NCI-H510A treated with DMSO at 0.1 percent for 48 hours (cell line): ENCODE measurements around the gene RIPOR2.
"Not testable (repeated sequence)": the region's sequence is repeated elsewhere in the genome, so short reads cannot be mapped to it uniquely, and the experiment has no call there.

Experiments
- DNase-seq: peaks from one replicate; lab custom pipeline; 2025; lab: John Stamatoyannopoulos, UW

Gene RIPOR2

DNA sequence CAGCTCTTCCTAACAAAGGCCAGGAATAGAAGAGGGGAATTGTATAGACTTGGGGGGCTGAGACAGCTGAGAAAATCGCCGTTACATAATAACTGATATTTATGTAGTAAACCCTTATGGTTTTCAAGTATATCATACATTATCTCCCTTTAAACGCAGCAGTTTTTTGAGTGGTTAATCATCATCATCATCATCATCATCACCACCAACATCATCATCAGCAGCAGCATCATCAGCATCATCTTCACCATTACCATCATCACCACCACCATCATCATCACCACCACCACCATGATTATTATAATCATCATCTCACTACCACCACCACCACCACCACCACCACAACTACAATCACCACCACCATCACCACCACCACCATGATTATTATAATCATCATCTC is 9.1 kb downstream of the RIPOR2 start:
- not testable (repeated sequence) for DNase-seq

DNA sequence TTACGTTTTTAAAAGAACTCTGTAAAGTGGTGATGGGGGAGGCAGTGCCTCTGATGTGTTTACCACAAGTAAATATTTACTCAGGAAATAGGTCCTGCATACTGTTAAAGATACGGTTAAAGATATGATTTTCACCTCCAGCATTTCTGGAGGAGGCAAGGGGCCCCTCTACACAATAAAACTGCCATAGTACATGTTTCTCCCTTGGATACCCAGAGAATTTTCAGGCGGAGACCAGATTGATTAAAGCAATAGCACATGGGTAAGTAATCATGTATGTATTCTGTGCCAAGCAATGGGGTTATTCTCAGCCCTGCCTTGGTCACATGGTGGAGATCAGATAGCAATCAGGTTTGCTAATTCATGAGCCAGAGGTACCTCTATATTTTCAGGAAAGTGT is 9.6 kb downstream of the RIPOR2 start:
- peak; percentile 64 for DNase-seq

DNA sequence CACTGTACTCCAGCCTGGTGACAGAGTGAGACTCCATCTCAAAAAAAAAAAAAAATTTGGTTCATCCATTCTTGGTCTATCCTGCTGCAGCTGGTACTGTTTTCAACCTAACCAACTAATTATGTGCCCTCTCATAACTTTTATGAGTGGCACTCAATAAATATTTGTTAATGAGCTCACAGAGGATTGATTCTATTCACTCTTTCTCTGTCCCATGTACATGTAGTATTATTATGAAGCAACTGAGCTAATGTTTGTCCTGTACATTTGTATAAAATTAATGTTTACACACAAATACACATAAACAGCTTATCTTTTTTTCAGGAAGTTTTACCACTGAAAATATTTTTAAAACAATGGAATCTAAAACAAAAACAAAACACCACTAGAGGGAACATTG is 10.1 kb downstream of the RIPOR2 start:
- no peak for DNase-seq

DNA sequence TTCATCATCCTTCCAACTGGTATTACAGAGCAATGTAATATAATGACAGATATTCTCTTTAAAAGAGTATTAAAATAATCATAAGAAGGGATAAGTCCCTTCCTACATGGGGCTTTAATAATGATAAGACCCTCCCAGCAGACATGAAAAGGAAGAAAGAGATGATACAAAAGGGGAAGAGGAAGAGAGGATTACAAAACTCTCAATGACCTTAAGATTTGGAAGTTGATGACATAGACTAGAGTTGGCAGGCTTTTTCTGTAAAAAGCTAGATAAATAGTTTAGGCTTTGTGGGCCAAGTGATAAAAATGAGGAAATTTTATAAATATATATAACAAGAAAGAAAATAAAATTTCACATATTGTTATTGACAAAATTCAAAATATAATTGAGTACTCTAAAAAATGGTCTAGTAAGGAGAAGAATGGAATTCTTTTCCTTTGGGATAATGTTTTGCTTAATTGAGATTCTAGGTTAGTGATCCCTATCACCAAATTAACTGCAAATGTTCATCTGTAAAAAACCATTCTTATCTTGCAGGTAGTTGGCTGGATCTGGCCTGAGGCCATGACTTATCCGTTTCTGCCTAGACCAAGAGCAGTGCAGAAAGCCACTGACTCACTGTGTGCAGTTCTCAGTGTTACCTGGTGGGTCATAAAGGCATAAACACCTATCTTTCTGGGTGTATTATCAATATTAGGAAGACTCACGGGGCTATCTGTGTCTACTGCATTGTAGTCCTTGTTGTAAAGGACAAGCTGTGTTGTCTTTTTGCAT is 11.0 kb downstream of the RIPOR2 start:
- DNase-seq: no peak

DNA sequence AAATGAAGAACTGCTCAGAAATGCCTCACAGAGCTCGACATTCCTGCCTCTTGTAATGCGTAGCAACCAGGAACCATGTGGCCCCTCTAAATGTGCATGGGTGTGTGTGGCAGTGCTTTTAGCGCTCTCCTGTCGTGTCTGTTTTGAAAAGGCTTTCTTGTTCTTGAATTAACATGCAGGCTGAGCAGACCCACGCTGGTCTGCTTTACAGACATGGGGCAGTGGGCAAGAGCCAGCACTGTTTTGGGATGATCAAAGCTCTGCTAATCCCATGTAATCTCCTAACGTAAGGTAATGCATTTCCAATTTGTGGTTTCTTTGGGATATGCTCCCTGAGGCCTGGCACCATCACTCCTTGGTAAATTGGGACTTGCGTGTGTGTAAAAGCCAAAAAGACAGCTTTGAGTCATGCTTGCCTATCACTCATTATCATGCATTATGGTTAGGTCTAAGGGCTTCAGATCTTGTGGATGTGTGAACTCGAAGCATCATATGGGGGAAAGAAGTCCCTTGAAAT is 11.8 kb downstream of the RIPOR2 start:
- no peak for DNase-seq

DNA sequence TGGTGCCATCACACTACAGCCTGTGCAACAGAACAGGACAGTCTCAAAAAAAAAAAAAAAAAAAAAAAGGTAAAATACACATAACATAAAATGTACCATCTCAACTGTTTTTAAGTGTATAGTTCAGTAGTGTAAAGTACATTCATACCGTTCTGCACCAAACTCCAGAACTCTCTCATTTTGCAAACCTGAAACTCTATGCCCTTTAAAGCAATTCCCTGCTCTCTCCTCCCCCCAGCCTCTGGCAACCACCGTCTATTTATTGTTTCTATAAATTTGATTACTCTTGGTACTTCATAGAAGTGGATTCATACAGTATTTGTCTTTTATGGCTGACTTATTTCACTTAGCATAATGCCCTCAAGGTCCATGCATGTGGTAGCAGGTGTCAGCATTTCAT is 12.9 kb downstream of the RIPOR2 start:
- peak; percentile 26 for DNase-seq

DNA sequence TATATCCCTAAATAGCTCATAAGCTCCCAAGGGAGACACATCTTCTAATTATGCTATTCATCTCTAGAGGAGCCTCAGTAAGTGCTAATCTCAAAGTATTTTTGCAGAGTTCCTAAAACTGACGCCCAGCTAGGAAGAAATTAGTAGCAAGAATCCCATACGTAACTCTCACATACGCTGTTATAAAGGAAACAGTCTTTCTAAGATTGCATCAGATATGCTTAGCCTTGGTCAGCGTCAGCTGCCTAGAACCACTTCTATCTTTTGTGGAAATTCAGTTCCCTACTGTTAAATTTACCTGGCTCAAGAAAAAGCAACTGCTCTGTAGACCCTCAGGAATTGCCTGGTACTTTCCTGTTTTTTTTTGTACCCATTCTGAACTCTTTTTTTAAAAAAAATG is 13.6 kb downstream of the RIPOR2 start:
- no peak for DNase-seq

DNA sequence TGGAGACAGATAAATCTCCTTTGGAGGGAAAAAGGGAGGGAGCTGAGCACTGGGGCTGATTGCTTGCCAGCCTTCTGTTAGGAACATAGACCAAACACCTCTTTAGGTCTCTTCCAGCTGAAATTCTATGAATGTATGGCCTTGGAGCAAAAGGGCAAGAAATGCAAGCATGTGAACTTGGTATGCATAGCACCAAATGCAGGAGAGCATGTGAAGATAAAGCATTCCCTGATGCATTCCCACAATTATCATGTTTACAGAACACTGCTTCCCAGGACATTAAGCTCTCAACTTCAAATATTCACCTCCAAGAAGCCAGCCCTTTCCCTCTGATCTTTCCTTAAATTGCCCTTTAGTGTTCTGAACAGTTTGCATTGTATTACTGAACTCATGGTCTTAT is 15.6 kb downstream of the RIPOR2 start:
- peak; percentile 36 for DNase-seq

DNA sequence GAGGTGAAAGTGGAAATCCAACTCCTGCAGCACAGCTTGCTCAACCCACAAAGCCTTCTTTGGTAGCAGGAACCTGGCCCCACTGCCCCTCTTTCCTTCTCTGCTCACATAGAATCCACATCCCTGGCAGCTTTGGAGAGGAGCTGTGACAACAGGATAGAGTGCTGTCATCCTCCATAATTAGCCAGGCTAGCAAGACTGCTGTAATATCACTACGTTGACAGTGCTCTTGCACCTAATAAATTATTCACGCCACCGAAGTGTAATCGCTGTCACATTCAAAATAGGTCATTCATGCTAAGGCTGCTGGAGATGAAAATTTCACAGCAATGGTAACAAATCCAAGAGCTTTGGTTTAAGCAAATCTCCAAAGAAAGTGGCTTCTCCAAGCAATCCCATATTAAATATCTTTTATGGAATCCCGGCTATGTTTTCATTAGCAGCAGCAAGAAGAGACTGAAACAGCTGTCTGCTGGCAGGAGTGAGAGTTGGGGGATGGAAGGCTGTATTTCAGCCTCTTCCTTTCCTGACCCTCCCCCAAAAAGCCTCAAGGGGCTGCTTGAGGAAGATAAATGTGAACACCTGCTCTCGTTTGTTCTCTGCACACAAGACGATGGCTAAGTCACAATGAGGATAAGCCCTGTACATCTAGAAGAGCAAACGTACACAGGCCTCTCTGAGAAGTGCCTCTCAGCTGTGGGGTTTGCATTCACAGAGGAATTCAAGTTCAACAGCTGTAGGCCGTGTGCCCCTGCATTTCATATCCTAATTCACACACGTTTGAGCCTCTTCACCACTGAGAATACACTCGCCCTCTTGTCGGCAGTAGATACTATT is 16.5 kb downstream of the RIPOR2 start:
- DNase-seq: peak; percentile 98

DNA sequence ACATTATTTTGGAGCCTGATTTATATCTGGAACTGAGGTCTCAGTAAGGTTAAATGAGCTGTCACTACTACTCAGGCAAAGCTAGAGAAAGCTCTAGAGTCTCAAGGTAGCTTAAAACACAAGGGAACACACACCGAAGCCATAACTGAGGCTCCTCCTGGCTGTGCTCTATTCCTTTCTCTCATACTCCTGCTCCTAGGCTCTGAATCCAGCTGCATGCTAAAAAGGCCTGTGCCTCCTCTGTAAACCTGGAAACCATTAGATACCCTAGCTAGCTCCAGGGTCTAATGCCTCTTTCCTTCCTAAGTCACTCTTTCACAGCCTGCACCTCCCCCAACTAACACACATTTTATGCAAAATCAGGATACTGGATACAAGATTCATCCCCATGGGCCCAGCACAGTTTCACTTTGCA is 17.1 kb downstream of the RIPOR2 start:
- peak; percentile 69 for DNase-seq

DNA sequence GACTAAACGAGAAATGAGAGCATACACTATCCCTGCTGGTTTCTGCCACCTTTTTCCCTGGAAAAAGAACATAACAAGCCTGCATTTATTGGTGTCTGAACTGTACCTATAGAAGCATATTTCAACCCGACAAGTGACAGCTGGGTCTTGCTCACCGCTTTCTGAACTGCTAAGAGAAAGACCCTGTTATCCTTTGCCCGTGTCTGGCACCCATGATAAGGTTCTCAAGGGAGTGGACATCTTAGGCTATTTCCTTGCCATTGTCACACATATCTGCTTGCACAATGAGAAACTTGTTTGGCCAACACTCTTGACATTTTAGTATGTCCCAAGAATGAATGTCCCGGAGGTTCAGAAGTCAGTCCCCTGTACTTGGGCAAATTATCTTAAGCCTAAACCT is 19.3 kb downstream of the RIPOR2 start:
- DNase-seq: no peak

DNA sequence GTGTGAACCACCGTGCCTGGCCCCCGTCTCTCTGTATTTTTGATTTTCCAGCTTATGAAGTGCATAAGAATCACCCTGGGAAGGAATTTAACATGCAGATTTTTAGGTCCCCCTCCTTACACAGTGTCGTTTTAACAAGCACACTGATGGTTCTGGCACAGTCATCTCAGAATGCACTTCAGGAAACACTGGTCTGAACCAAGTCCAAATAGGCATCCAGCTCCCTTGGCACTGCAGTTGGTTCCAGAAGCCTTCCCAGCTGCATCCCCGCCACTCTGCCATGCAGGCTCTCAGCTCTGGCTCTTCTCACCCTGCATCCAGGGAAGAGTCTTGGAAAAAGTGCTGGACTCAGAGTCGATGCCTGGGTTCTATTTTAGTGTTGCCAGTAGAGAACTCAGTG is 20.1 kb downstream of the RIPOR2 start:
- DNase-seq: no peak

DNA sequence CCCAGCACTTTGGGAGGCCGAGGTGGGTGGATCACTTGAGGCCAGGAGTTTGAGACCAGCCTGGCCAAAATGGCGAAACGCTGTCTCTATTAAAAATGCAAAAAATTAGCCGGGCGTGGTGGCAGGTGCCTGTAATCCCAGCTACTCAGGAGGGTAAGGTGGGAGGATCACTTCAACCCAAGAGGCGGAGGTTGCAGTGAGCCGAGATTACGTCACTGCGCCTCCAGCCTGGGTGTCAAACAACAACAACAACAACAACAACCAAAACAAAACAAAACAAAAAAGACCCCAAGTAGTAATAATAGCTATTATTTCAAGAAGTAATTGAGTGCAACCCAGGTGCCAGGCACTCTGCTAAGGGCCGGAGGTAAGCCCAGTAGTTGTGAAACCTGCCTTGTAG is 21.7 kb downstream of the RIPOR2 start:
- DNase-seq: not testable (repeated sequence)

DNA sequence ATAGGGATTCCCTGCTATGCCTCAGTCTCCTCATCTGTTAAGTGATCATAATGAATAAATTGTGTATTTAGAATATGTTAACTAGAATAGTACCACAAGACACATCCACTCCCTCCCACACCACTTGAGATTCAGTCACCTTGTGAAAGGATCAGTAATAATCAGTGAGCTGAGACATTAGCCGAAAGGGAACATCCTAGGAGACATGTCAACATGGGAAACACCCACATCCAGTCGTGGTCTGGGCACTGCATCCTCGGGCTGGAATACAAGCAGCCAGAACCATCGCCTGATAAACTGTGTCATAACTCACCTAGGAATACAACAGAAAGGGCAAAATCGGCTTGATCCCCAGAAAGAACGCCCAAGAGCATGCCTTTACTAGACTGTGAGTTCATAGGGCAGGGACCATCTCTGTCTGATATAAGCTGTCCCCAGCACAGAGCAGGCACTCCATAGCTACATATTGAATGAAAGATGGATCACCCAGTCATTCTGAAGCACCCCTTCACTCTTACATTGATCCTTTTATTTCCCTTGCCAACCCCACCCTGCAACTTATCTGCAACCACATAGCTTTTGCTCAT is 23.9 kb downstream of the RIPOR2 start:
- no peak for DNase-seq

DNA sequence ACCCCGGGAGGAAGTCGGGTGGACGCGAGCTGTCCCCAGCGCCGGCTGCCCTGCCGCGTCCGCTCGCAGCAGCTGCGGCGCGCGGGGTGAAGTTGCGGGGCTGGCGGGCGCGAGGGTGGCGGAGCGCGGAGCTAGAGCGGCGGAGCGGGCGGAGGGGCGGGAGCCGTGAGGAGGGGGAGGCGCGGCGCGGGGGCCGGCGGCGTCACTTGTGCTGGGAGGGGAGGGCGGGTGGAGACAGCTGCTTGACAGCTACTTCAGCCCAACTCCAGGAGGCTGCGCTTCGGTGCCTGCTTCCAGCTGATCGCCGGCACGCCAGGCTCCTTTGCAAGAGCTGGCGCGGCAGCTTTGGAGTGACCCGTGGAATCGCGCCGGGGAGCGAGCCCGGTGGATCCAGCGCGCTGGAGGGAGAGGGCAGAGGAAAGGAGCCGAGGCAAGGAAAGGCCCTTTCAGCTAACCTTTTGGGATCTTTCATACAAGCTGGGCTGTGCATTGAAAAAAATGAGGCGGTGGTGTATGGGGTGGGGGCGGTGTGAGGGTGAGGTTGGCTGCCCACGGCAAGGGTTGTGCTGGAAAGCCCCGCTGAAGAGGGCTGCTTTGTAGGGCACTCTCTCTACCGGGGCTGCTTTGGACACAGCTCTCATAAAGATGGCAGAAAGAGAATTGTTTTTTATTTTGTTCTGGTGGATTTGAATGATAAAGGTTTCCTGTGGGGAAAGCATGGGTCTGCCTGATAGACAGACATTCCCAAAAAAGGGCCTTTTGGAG is 24.6 kb downstream of the RIPOR2 start:
- DNase-seq: peak; percentile 34

DNA sequence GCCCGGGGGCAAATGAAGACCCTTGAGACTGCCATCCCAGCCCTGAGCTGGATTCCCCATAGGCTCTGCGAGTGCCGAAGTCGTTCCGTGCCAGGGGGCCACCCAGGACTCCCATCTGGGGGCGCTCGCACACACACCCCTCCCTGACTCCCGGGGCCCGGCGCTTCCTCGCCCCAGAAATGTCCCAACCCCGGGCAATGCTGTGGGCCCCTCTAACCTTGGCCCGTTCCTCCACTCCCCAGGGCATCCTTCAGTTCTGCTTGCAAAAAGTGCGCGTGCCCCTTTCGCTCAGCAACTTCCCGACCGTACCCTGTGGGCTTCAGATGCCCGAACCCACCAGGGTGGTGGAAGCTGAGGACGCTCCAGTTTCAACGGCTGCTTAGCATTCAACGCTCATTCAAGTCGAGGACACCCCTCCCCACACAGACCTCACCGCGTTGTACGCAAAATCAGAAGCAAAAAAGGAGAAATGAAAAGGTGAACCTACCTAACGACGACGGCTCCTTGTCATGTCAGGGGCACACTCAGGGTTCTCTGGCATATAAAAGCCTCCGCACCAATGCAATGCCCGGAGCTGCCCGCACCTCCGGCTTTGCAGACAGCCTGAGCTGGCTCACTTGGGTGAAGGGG is 25.3 kb downstream of the RIPOR2 start:
- DNase-seq: no peak

DNA sequence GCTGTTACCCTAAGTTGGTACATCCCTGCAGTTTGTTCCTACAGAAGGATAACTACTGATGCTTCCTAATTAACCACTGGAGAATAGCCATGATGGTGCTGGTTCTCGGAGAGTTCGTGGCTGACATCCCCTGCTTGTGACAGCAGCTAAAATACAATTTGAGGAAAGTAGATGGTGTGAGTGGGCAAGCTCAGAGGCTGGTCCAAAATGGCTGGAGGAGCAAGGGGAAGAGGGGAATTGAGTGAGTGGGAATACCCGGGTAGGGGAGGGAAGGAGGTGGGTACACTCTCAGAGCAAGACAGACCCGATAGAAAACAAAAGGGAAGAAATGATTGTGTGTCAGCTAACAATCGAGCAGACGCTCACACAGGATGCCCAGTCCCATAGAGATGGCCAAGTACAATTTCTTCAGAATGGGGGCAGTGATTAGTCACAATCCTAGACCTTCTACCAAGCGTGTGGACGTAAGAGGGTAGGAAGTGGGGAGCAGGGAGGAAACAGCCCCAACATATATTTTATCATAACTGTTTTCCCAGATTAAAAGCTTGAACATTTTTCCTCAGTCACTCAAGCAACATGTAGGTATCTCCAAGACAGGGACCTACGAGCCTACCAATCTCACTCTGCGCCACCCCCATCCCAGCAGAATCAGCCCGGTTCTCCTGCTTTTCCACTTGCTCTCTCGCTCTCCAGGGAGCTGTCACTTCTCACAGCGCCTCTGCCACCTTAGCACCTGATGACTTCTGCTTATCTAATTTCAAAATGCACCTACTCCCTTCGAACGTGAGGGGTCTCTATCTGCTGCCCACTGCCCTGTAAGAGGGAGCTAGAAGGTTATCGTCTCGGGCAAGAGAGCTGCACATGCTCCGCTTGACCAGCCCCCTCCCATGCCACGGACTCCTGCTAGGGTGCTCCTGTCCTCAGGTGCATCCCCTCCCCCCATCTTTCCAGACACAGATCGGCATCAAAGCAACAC is 26.2 kb downstream of the RIPOR2 start:
- DNase-seq: no peak

DNA sequence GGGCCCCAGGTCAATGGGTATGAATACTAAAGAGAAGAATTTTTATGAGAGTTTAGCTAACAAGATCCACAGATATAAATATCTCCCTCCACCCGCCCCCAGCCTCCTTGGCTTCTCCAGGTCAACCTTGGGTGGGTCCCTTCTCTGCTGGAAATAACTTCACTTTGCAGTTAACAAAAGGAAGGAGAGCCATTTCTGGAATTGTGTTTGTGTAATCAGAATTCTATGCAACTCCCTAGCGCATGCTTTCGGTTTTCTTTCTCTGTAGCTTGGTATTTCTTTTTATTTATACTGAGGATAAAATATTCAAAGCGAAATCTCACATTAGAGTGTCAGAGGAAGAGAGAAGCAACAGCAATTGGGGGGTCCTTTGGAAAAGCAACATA is 27.1 kb downstream of the RIPOR2 start:
- DNase-seq: no peak

DNA sequence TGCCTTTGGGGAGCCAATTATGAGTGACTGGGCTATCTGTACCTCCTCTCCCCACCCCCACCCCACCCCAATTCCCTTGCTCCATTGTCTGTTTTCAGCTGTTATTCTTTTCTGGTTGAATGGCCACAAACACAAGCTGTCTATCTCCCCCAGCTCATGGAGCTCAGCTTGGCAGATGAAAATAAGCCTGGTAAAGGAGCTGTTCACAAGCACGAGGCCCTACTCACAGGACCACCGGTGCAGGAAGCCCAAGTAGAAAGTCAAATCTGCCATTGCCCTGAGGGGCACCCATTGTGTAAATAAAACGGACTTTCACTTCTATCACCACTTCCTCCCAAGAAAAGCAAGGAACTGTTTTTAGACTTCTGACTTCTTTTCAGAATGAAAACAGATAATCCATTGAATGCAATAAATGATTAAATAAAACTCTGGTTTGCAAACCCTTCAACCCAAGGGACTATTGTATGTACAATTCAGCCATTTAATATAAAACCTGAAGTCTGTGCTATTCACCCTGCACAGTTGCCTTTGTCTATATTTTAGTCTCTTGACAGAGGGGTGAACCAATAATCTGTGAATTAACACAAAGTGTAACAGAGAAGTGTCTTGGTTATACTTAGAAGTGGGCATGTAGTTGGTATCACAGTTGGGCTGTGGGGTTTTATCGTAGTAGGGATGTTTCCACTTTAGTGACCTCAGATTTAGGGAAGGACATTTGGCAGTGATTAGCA is 27.7 kb downstream of the RIPOR2 start:
- no peak for DNase-seq

DNA sequence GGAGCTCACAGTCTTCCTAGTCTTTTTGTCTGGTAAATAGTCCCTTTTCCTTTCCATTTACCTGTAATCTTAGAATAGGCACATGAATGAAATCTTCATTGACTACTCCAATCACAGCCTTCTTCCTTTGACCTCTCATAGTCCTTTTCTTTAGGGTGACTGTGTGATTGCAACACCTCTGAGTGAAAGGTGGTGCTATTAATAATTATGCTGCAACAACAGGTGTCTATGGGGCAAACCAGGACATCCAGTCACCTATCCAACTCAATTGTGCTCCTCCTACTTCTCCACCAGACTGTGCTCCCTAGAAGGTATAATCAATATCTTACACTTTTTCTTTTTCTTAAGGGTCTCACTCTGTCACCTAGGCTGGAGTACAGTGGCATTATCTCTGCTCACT is 29.4 kb downstream of the RIPOR2 start:
- no peak for DNase-seq
